Esophagus (tissue), 2 donors: Measurements from ENCODE around the gene FAM228B. TPM values are rescaled to one million over a fixed set of nuclear protein-coding genes. Genes with fewer than 3 reads are reported as not detected.

Experiments
- H3K27ac ChIP-seq, 2 donors: one replicate each; pipeline ENCODE4 v1.5.1; 2013; ENCODE audit warnings: low read depth in 2 of 2, mild to moderate bottlenecking in 2 of 2, inconsistent platforms in 1 of 2, low read length in 1 of 2, moderate library complexity in 1 of 2
- H3K27me3 ChIP-seq, 2 donors: one replicate each; pipeline ENCODE4 v1.6.1; 2013; ENCODE audit warnings: low read length in 2 of 2, control low read depth in 1 of 2, mild to moderate bottlenecking in 1 of 2; ENCODE audit not compliant: insufficient read depth in 2 of 2, control insufficient read depth in 1 of 2
- H3K36me3 ChIP-seq, 2 donors: one replicate each; pipeline ENCODE4 v1.6.1; 2013; ENCODE audit warnings: low read length in 1 of 2; ENCODE audit not compliant: control insufficient read depth in 2 of 2, insufficient read depth in 2 of 2
- H3K4me1 ChIP-seq, 2 donors: one replicate each; pipeline ENCODE4 v1.6.1; 2013; ENCODE audit warnings: low read length in 1 of 2; ENCODE audit not compliant: control insufficient read depth in 2 of 2, insufficient read depth in 2 of 2
- H3K4me3 ChIP-seq, 2 donors: one replicate each; pipeline ENCODE4 v1.5.1; 2013; ENCODE audit warnings: low read length in 2 of 2, mild to moderate bottlenecking in 2 of 2, low read depth in 1 of 2, moderate library complexity in 1 of 2
- H3K9me3 ChIP-seq, 2 donors: one replicate each; pipeline ENCODE4 v1.6.1; 2013; ENCODE audit warnings: mild to moderate bottlenecking in 2 of 2, low read depth in 1 of 2, low read length in 1 of 2, moderate library complexity in 1 of 2; ENCODE audit not compliant: control insufficient read depth in 2 of 2, insufficient read depth in 1 of 2
- WGBS, 2 donors: extraction: QIAGEN DNeasy Blood & Tissue Kit; methylation state at CpG; one replicate each; pipeline ENCODE4 v1.1.7; 2013; 5-methylcytosine and 5-hydroxymethylcytosine counted together
- polyA plus RNA-seq, 2 donors: library from polyadenylated mRNA; stranded (reverse); fragments of 200-250 nt; gene quantifications; one replicate each; pipeline ENCODE4 v1.2.3, GENCODE V29; 2013
- donor health status: healthy with polysubstance abuse.
- donor health status: Bipolar disorder and iron deficiency.

Gene FAM228B
- polyA plus RNA-seq, 2 donors: 4.8 to 9.0 TPM

GRCh38 chr2:24111407-24111901, 11.8 kb upstream of the FAM228B start:
- Histone ChIP-seq H3K9me3 (no peaks in the 10 kb centered on the region), H3K27ac (peak overlapping the region in 1 of 2 donors; percentile 45)
- 63 to 69% methylated on average over 2 of the region's 2 CpGs for WGBS, 2 donors

GRCh38 chr2:24115057-24115456, 8.2 kb upstream of the FAM228B start:
- Histone ChIP-seq H3K27ac (no peak overlapping the region), H3K27me3 (no peaks in the 10 kb centered on the region), H3K4me3 (no peak overlapping the region), H3K4me1 (no peaks in the 10 kb centered on the region), H3K36me3 (no peaks in the 10 kb centered on the region), H3K9me3 (no peaks in the 10 kb centered on the region)
- WGBS, 2 donors: 46 to 47% methylated on average over 2 of the region's 2 CpGs

More at GRCh38 chr2:24111407-24111901, 11.8 kb upstream of the FAM228B start:
- H3K4me1 ChIP-seq: no peaks in the 10 kb centered on the region
- no peaks in the 10 kb centered on the region for H3K27me3 ChIP-seq
- no peaks in the 10 kb centered on the region for H3K36me3 ChIP-seq
- no peak overlapping the region for H3K4me3 ChIP-seq

- no peaks in the 10 kb centered on the region for H3K36me3 ChIP-seq
- no peaks in the 10 kb centered on the region for H3K27me3 ChIP-seq
- no peaks in the 10 kb centered on the region for H3K9me3 ChIP-seq
- 70 to 82% methylated on average over 1 of the region's 1 CpG for WGBS, 2 donors
- no peak overlapping the region for H3K4me3 ChIP-seq
- H3K27ac ChIP-seq: no peak overlapping the region
- H3K4me1 ChIP-seq: no peaks in the 10 kb centered on the region
Observed at GRCh38 chr2:24117902-24118301, 5.4 kb upstream of the FAM228B start.

- Histone ChIP-seq H3K36me3 (no peaks in the 10 kb centered on the region), H3K9me3 (no peaks in the 10 kb centered on the region), H3K27ac (no peak overlapping the region), H3K4me3 (no peak overlapping the region), H3K27me3 (no peaks in the 10 kb centered on the region), H3K4me1 (peaks cover 0 to 3% of the 10 kb centered on the region in 2 donors)
- WGBS, 2 donors: 63 to 70% methylated on average over 5 of the region's 5 CpGs
Observed at GRCh38 chr2:24121066-24121465, 2.2 kb upstream of the FAM228B start.

- WGBS, 2 donors: 69 to 76% methylated on average over 4 of the region's 4 CpGs
- peaks cover 0 to 3% of the 10 kb centered on the region in 2 donors for H3K4me1 ChIP-seq
- no peaks in the 10 kb centered on the region for H3K9me3 ChIP-seq
- no peak overlapping the region for H3K27ac ChIP-seq
- H3K4me3 ChIP-seq: no peak overlapping the region
- H3K27me3 ChIP-seq: no peaks in the 10 kb centered on the region
- no peaks in the 10 kb centered on the region for H3K36me3 ChIP-seq
Observed at GRCh38 chr2:24121469-24121868, 1.8 kb upstream of the FAM228B start.

GRCh38 chr2:24122366-24123194, 689 bp upstream of the FAM228B start:
- H3K36me3 ChIP-seq: no peaks in the 10 kb centered on the region
- peak overlapping the region; percentile 80 to 95 for H3K27ac ChIP-seq
- whole genome bisulfite sequencing, 2 donors: 8% methylated on average over 15 of the region's 15 CpGs
- no peaks in the 10 kb centered on the region for H3K27me3 ChIP-seq
- H3K9me3 ChIP-seq: no peaks in the 10 kb centered on the region
- peak overlapping the region; percentile 74 to 88 for H3K4me3 ChIP-seq
- H3K4me1 ChIP-seq: peaks cover 0 to 3% of the 10 kb centered on the region in 2 donors

- Histone ChIP-seq H3K9me3 (no peaks in the 10 kb centered on the region), H3K4me1 (peaks cover 0 to 3% of the 10 kb centered on the region in 2 donors), H3K27ac (peak overlapping the region; percentile 85 to 95), H3K36me3 (no peaks in the 10 kb centered on the region), H3K27me3 (no peaks in the 10 kb centered on the region), H3K4me3 (peak overlapping the region; percentile 74 to 88)
- 10 to 13% methylated on average over 9 of the region's 9 CpGs for WGBS, 2 donors
Observed at GRCh38 chr2:24123922-24124580, 782 bp downstream of the FAM228B start.

- H3K9me3 ChIP-seq: no peaks in the 10 kb centered on the region
- H3K27ac ChIP-seq: no peak overlapping the region
- no peak overlapping the region for H3K4me3 ChIP-seq
- peaks cover 0 to 3% of the 10 kb centered on the region in 2 donors for H3K4me1 ChIP-seq
- no peaks in the 10 kb centered on the region for H3K27me3 ChIP-seq
- H3K36me3 ChIP-seq: no peaks in the 10 kb centered on the region
- WGBS, 2 donors: 23 to 38% methylated on average over 1 of the region's 1 CpG
Observed at GRCh38 chr2:24125956-24126355, 2.7 kb downstream of the FAM228B start.

GRCh38 chr2:24132543-24132942, 9.3 kb downstream of the FAM228B start:
- Histone ChIP-seq H3K27ac (no peak overlapping the region), H3K4me1 (no peaks in the 10 kb centered on the region), H3K27me3 (no peaks in the 10 kb centered on the region), H3K9me3 (no peaks in the 10 kb centered on the region), H3K4me3 (no peak overlapping the region), H3K36me3 (no peaks in the 10 kb centered on the region)
- WGBS, 2 donors: 89 to 95% methylated on average over 3 of the region's 3 CpGs
